ENCODE measurements around the gene UBE2U.

GRCh38 chr1:64269558-64269884, 66.1 kb downstream of the UBE2U start:
- TF ChIP-seq, protein P1, sequence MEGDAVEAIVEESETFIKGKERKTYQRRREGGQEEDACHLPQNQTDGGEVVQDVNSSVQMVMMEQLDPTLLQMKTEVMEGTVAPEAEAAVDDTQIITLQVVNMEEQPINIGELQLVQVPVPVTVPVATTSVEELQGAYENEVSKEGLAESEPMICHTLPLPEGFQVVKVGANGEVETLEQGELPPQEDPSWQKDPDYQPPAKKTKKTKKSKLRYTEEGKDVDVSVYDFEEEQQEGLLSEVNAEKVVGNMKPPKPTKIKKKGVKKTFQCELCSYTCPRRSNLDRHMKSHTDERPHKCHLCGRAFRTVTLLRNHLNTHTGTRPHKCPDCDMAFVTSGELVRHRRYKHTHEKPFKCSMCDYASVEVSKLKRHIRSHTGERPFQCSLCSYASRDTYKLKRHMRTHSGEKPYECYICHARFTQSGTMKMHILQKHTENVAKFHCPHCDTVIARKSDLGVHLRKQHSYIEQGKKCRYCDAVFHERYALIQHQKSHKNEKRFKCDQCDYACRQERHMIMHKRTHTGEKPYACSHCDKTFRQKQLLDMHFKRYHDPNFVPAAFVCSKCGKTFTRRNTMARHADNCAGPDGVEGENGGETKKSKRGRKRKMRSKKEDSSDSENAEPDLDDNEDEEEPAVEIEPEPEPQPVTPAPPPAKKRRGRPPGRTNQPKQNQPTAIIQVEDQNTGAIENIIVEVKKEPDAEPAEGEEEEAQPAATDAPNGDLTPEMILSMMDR (IDR thresholded peaks at IDR 0.05): no peak
- TF ChIP-seq POLR2A (IDR thresholded peaks at IDR 0.05): no peak

Measured in right lobe of liver (tissue), 4 donors.